Skin epidermis (tissue), 12 donors: ENCODE data around the gene CAPN5.
"Not testable (repeated sequence)": the region's sequence is repeated elsewhere in the genome, so short reads cannot be mapped to it uniquely, and the experiment has no call there.

ENCODE experiments used
- H3K27ac ChIP-seq, 21 experiments: fragments of 200-600 bp; sonication (generic) in 11 of 21; one replicate each; pipeline ENCODE4 v1.5.0; 2020; ENCODE audit warnings: mild to moderate bottlenecking in 3 of 21, inconsistent platforms in 2 of 21, moderate library complexity in 2 of 21
- H3K4me3 ChIP-seq, 7 experiments: fragments of 200-600 bp; sonication (generic) in 2 of 7; one replicate each; pipeline ENCODE4 v1.5.0; 2020; ENCODE audit warnings: inconsistent platforms in 2 of 7, mild to moderate bottlenecking in 2 of 7, moderate library complexity in 1 of 7

The CAPN5 gene

GRCh38 chr11:77061258-77061657, 5.5 kb upstream of the CAPN5 start:
- not testable (repeated sequence) for H3K4me3 ChIP-seq, H3K27ac ChIP-seq

GRCh38 chr11:77062924-77063323, 3.8 kb upstream of the CAPN5 start:
- no peak overlapping the region for H3K27ac ChIP-seq
- H3K4me3 ChIP-seq, result no peak overlapping the region

- no peak overlapping the region for H3K4me3 ChIP-seq
- H3K27ac ChIP-seq, result no peak overlapping the region
These were observed 3.4 kb upstream of the CAPN5 start for GRCh38 chr11:77063407-77063806.

GRCh38 chr11:77063861-77064260, 2.9 kb upstream of the CAPN5 start:
- Histone ChIP-seq H3K27ac (no peak overlapping the region), H3K4me3 (no peak overlapping the region)

- Histone ChIP-seq H3K4me3 (no peak overlapping the region), H3K27ac (no peak overlapping the region)
These were observed 2.0 kb upstream of the CAPN5 start for GRCh38 chr11:77064648-77065217.

GRCh38 chr11:77065878-77066228, 918 bp upstream of the CAPN5 start:
- Histone ChIP-seq H3K4me3 (peak overlapping the region; percentile 53 to 89 (median 74)), H3K27ac (peak overlapping the region in 19 of 21 experiments; percentile 30 to 91 (median 82))

- no peak overlapping the region for H3K4me3 ChIP-seq
- H3K27ac ChIP-seq, result no peak overlapping the region
These were observed 1.2 kb downstream of the CAPN5 start for GRCh38 chr11:77067861-77068443.

GRCh38 chr11:77068457-77069335, 1.9 kb downstream of the CAPN5 start:
- Histone ChIP-seq H3K4me3 (no peak overlapping the region), H3K27ac (no peak overlapping the region)

GRCh38 chr11:77069336-77069968, 2.7 kb downstream of the CAPN5 start:
- no peak overlapping the region for H3K27ac ChIP-seq
- no peak overlapping the region for H3K4me3 ChIP-seq

GRCh38 chr11:77069969-77070582, 3.3 kb downstream of the CAPN5 start:
- Histone ChIP-seq H3K27ac (no peak overlapping the region), H3K4me3 (no peak overlapping the region)

GRCh38 chr11:77071077-77071476, 4.3 kb downstream of the CAPN5 start:
- Histone ChIP-seq H3K27ac (peak overlapping the region in 2 of 21 experiments; percentile 19 to 35), H3K4me3 (no peak overlapping the region)

GRCh38 chr11:77071671-77072605, 5.2 kb downstream of the CAPN5 start:
- Histone ChIP-seq H3K27ac (peak overlapping the region in 12 of 21 experiments; percentile 16 to 83 (median 64)), H3K4me3 (no peak overlapping the region)

- H3K27ac ChIP-seq, result peak overlapping the region in 18 of 21 experiments; percentile 16 to 83 (median 63)
- H3K4me3 ChIP-seq, result no peak overlapping the region
These were observed 6.1 kb downstream of the CAPN5 start for GRCh38 chr11:77072851-77073327.

GRCh38 chr11:77073328-77074001, 6.7 kb downstream of the CAPN5 start:
- peak overlapping the region in 20 of 21 experiments; percentile 25 to 83 (median 64) for H3K27ac ChIP-seq
- no peak overlapping the region for H3K4me3 ChIP-seq

- Histone ChIP-seq H3K4me3 (no peak overlapping the region), H3K27ac (peak overlapping the region in 20 of 21 experiments; percentile 17 to 83 (median 64))
These were observed 7.4 kb downstream of the CAPN5 start for GRCh38 chr11:77074205-77074604.

- peak overlapping the region in 16 of 21 experiments; percentile 35 to 83 (median 66) for H3K27ac ChIP-seq
- H3K4me3 ChIP-seq, result no peak overlapping the region
These were observed 8.0 kb downstream of the CAPN5 start for GRCh38 chr11:77074626-77075221.

GRCh38 chr11:77075425-77075905, 8.7 kb downstream of the CAPN5 start:
- H3K27ac ChIP-seq, result peak overlapping the region in 5 of 21 experiments; percentile 42 to 81 (median 68)
- H3K4me3 ChIP-seq, result no peak overlapping the region

GRCh38 chr11:77079666-77080065, 12.9 kb downstream of the CAPN5 start:
- Histone ChIP-seq H3K27ac (no peak overlapping the region), H3K4me3 (no peak overlapping the region)
